Endothelial cell of umbilical vein (primary cell): ENCODE measurements around the gene ANAPC13. TPM values are rescaled to one million over a fixed set of nuclear protein-coding genes. Genes with fewer than 3 reads are reported as not detected.

Experiments used
- BruUV-seq: library from RNA; stranded (reverse); fragments of 400-500 nt; replicated peaks from 2 replicates; lab custom pipeline; 2021; lab: Mats Ljungman, UMichigan
- CTCF ChIA-PET: fragments of 300-600, 350-600 bp; sonication (Branson Sonifier 250); formaldehyde crosslinking; loops from one replicate; lab custom pipeline; 2021; ENCODE audit warnings: antibody characterized with exemption, inconsistent platforms; lab: Charles Lee
- POLR2A ChIA-PET: fragments of 300-600, 350-600 bp; sonication (Branson Sonifier 250); formaldehyde crosslinking; loops from one replicate; lab custom pipeline; 2021; ENCODE audit warnings: antibody characterized with exemption, inconsistent platforms; lab: Charles Lee
- DNase-seq: peaks from one replicate; pipeline ENCODE4 v3.0.0-alpha.2; 2011; ENCODE audit warnings: low read depth, low spot score
- FAIRE-seq: peaks from 2 replicates; lab custom pipeline; 2011; peaks lifted over from hg19 to GRCh38; lab: Jason Lieb, UNC
- H2AFZ ChIP-seq: 2 replicates; pipeline ENCODE4 v1.6.0; 2012; ENCODE audit warnings: low read depth, low read length, control low read depth, inconsistent platforms
- H3K27ac ChIP-seq: 2 replicates; pipeline ENCODE4 v1.5.1; 2011; ENCODE audit warnings: low read depth, mild to moderate bottlenecking, control low read depth, low read length, moderate library complexity; ENCODE audit not compliant: insufficient read depth
- H3K27me3 ChIP-seq, 2 experiments: 2 replicates each; pipeline versions ENCODE4 v1.6.0 to v1.6.1; 2011; ENCODE audit warnings: low read length in 2 of 2, mixed read lengths in 1 of 2; ENCODE audit not compliant: control insufficient read depth in 2 of 2, insufficient read depth in 2 of 2
- H3K36me3 ChIP-seq, 2 experiments: 2 replicates in 1 of 2; 3 replicates in 1 of 2; pipeline ENCODE4 v1.5.1; 2011; ENCODE audit warnings: low read length in 2 of 2, mild to moderate bottlenecking in 1 of 2, moderate library complexity in 1 of 2; ENCODE audit not compliant: control insufficient read depth in 2 of 2, insufficient read depth in 2 of 2; ENCODE audit errors: extremely low read depth in 1 of 2
- H3K4me1 ChIP-seq: 3 replicates; pipeline ENCODE4 v1.5.1; 2011; ENCODE audit warnings: mild to moderate bottlenecking, low read length; ENCODE audit not compliant: control insufficient read depth, insufficient read depth; ENCODE audit errors: extremely low read depth
- H3K4me2 ChIP-seq: 2 replicates; pipeline ENCODE4 v1.6.1; 2011; ENCODE audit warnings: low read length, control low read depth, mixed read lengths; ENCODE audit not compliant: insufficient read depth
- H3K4me3 ChIP-seq, 3 experiments: fragments of 200-600 bp in 1 of 3; sonication (generic), shearing (Covaris generic) in 1 of 3; replicated peaks in 1 of 3; 2 replicates each; pipeline ENCODE4 v1.5.1; 2011 to 2016; ENCODE audit warnings: control low read depth in 3 of 3, low read length in 3 of 3, mild to moderate bottlenecking in 2 of 3, inconsistent platforms in 1 of 3, low read depth in 1 of 3, moderate library complexity in 1 of 3; ENCODE audit not compliant: insufficient read depth in 1 of 3
- H3K79me2 ChIP-seq: 2 replicates; pipeline ENCODE4 v1.6.0; 2012; ENCODE audit warnings: low read length, inconsistent platforms; ENCODE audit not compliant: control insufficient read depth, insufficient read depth
- H3K9ac ChIP-seq: replicated peaks from 2 replicates; pipeline ENCODE3; 2011; ENCODE audit warnings: low read length, control low read depth; ENCODE audit not compliant: insufficient read depth; ENCODE audit errors: extremely low read depth
- H3K9me1 ChIP-seq: replicated peaks from 3 replicates; pipeline ENCODE4 v1.6.0; 2011; ENCODE audit warnings: mild to moderate bottlenecking, low read length; ENCODE audit not compliant: control insufficient read depth, insufficient read depth; ENCODE audit errors: extremely low read depth
- H3K9me3 ChIP-seq: replicated peaks from 2 replicates; pipeline ENCODE4 v1.5.1; 2012; ENCODE audit warnings: low read length, inconsistent platforms; ENCODE audit not compliant: control insufficient read depth, insufficient read depth
- H4K20me1 ChIP-seq: replicated peaks from 2 replicates; pipeline ENCODE3; 2011; ENCODE audit warnings: mild to moderate bottlenecking, low read length; ENCODE audit not compliant: control insufficient read depth, insufficient read depth; ENCODE audit errors: extremely low read depth
- EZH2 ChIP-seq: IDR thresholded peaks from 2 replicates; pipeline ENCODE4 v1.6.1; 2012; ENCODE audit warnings: borderline replicate concordance, low read depth, mild to moderate bottlenecking, moderate library complexity, low read length, inconsistent platforms; ENCODE audit not compliant: severe bottlenecking
- FOS ChIP-seq: IDR thresholded peaks from 2 replicates; pipeline ENCODE4 v1.6.1; 2011; ENCODE audit warnings: mild to moderate bottlenecking, low read length, moderate library complexity, borderline replicate concordance; ENCODE audit not compliant: insufficient read depth
- GATA2 ChIP-seq: IDR thresholded peaks from 2 replicates; pipeline ENCODE4 v1.7.0; 2011; ENCODE audit warnings: low read depth, mild to moderate bottlenecking, moderate library complexity, mixed read lengths, low read length; ENCODE audit not compliant: insufficient read length, insufficient read depth
- MAX ChIP-seq: IDR thresholded peaks from 2 replicates; pipeline ENCODE4 v1.6.1; 2011; ENCODE audit not compliant: insufficient read depth, insufficient read length
- MYC ChIP-seq: IDR thresholded peaks from one replicate; pipeline ENCODE4 v1.6.1; 2011; ENCODE audit warnings: mild to moderate bottlenecking, low read depth, low read length
- POLR2A ChIP-seq: IDR thresholded peaks from 2 replicates; pipeline ENCODE4 v1.6.1; 2012; ENCODE audit warnings: low read depth, mild to moderate bottlenecking, control low read depth, low read length
- POLR2AphosphoS5 ChIP-seq: IDR thresholded peaks from 2 replicates; pipeline ENCODE4 v1.6.1; 2012; ENCODE audit warnings: low read depth, mild to moderate bottlenecking, control low read depth, low read length, moderate library complexity; ENCODE audit not compliant: insufficient read depth
- dilution Hi-C: fragments of 300-500 bp; cut with MboI; formaldehyde crosslinking; loops from one replicate; pipeline ENCODE4 v1.15.0; 2019; ENCODE audit warnings: low sequenced_read_pairs; ENCODE audit not compliant: extremely low pct_ligation_motif_present
- intact Hi-C: fragments of 100-400 bp; cut with micrococcal nuclease; formaldehyde crosslinking; loops from one replicate; pipeline ENCODE4 v1.10.0; 2022
- polyA plus RNA-seq, 4 experiments: library from polyadenylated mRNA; depleted of rRNA in 3 of 4; stranded (reverse) in 3 of 4; unstranded in 1 of 4; fragments of >200 nt; gene quantifications; 2 replicates each; pipeline versions ENCODE4 v1.2.1 to v1.2.3, GENCODE V29; 2011 to 2012; ENCODE audit warnings: missing spikeins in 1 of 4
- total RNA-seq: library from RNA; stranded (reverse); gene quantifications from 2 replicates; pipeline ENCODE4 v1.2.3, GENCODE V29; 2021

ANAPC13 gene
- total and polyA plus RNA-seq, 2 donors (not counting 3 experiments of a cell fraction or from before 2014, with no cell fraction given): 48.4 to 50.8 TPM

GRCh38 chr3:134487406-134487805 lies 1.6 kb upstream of the ANAPC13 start:
- peaks cover 53% of the 10 kb centered on the region for H3K79me2 ChIP-seq
- BruUV-seq: no TSS peak

GRCh38 chr3:134486577-134487041 lies 824 bp upstream of the ANAPC13 start:
- TSS peak; percentile 4 for BruUV-seq
- POLR2A ChIA-PET: interaction anchor here (0.7 to 2.4 kb wide), 4 partner anchors 48 to 120 kb away, joined by 3 to 10 read pairs (median 5); partner anchors contain the start of gene AMOTL2
- FAIRE-seq (no peak), DNase-seq (peak; percentile 47)
- Histone ChIP-seq H3K9me1 (no peaks in the 10 kb centered on the region), H3K79me2 (peaks cover 57% of the 10 kb centered on the region), H2AFZ (peak overlapping the region; percentile 68), H3K4me3 (peak overlapping the region; percentile 75 to 88 (median 75)), H3K27me3 (no peaks in the 10 kb centered on the region), H3K4me1 (peaks cover 44% of the 10 kb centered on the region), H4K20me1 (no peaks in the 10 kb centered on the region), H3K9me3 (no peaks in the 10 kb centered on the region), H3K27ac (peak overlapping the region; percentile 92), H3K36me3 (peaks cover 0 to 2% of the 10 kb centered on the region in 2 experiments), H3K4me2 (peak overlapping the region; percentile 91), H3K9ac (peak overlapping the region; percentile 94)
- CTCF ChIA-PET: interaction anchor here (0.7 to 2.3 kb wide), 6 partner anchors 13 to 274 kb away, joined by 3 to 16 read pairs (median 4); no protein-coding TSS in a partner anchor
- dilution Hi-C loops (no loop called here), intact Hi-C loops (loop anchor here (1.0 to 10.0 kb wide), 3 partner anchors 112 to 914 kb away; partner anchors contain the start of genes AMOTL2 and CDV3)
- TF ChIP-seq EZH2: no peak
- TF ChIP-seq FOS: no peak
- TF ChIP-seq POLR2AphosphoS5: no peak
- no peak for TF ChIP-seq POLR2A
- no peak for TF ChIP-seq GATA2
- TF ChIP-seq MYC: no peak

More at GRCh38 chr3:134487406-134487805, 1.6 kb upstream of the ANAPC13 start:
- dilution Hi-C loops (no loop called here), intact Hi-C loops (loop anchor here (5.0 to 10.0 kb wide), 2 partner anchors 673 to 915 kb away; partner anchors contain the start of gene CDV3)
- peak overlapping the region; percentile 92 for H3K27ac ChIP-seq
- H3K4me2 ChIP-seq: peak overlapping the region; percentile 91
- POLR2A ChIA-PET: no interaction called here
- H3K9me3 ChIP-seq: no peaks in the 10 kb centered on the region
- H3K9ac ChIP-seq: peak overlapping the region; percentile 94
- DNase-seq (no peak), FAIRE-seq (no peak)
- no peak overlapping the region for H2AFZ ChIP-seq
- H3K36me3 ChIP-seq: no peaks in the 10 kb centered on the region
- peaks cover 36% of the 10 kb centered on the region for H3K4me1 ChIP-seq
- peak overlapping the region in 2 of 3 experiments; percentile 75 to 88 for H3K4me3 ChIP-seq
- no peaks in the 10 kb centered on the region for H3K9me1 ChIP-seq
- CTCF ChIA-PET: interaction anchor here (2.3 kb wide), 1 partner anchor 14 kb away, joined by 16 read pairs; no protein-coding TSS in a partner anchor
- H4K20me1 ChIP-seq: no peaks in the 10 kb centered on the region
- H3K27me3 ChIP-seq: no peaks in the 10 kb centered on the region
- TF ChIP-seq GATA2 (no peak), MAX (no peak)
